ENCODE measurements around the gene DDX5. TPM values are rescaled to one million over a fixed set of nuclear protein-coding genes. Genes with fewer than 3 reads are reported as not detected.
A peak's percentile ranks its signal among the peaks of the same experiment; 100 is the strongest.

The DDX5 gene
- total and polyA plus RNA-seq, 2 of the 13 experiments (the other 11 are each of a cell fraction or from before 2014, with no cell fraction given): 503 to 684 TPM

GRCh38 chr17:64506576-64507412 lies 705 bp upstream of the DDX5 start, which contains the start of gene CEP95 (continued):
- TF ChIP-seq KIAA2018 (CRISPR knock-in tag; IDR thresholded peaks at IDR 0.05; ENCODE audit: borderline replicate concordance) (0 out of 2 replicates have a peak, but pooled peaks have one; percentile 26), AKAP8 (CRISPR knock-in tag; IDR thresholded peaks at IDR 0.05) (no peak; the same call in 1 of the 2 replicates), TSC22D2 (CRISPR knock-in tag; IDR thresholded peaks at IDR 0.05; ENCODE audit: borderline replicate concordance) (no peak), ZNF607 (CRISPR knock-in tag; IDR thresholded peaks at IDR 0.05; ENCODE audit: borderline replicate concordance) (peak; percentile 96), FUBP1 (CRISPR knock-in tag; IDR thresholded peaks at IDR 0.05; ENCODE audit: borderline replicate concordance) (no peak), MAX (IDR thresholded peaks at IDR 0.05) (peak; percentile 93), ZUFSP (CRISPR knock-in tag; IDR thresholded peaks at IDR 0.05; ENCODE audit: borderline replicate concordance) (no peak), HNRNPLL (IDR thresholded peaks at IDR 0.05; ENCODE audit: low read depth, low read length, poor library complexity, severe bottlenecking) (peak; percentile 67), SP140L (CRISPR knock-in tag; IDR thresholded peaks at IDR 0.05; ENCODE audit: borderline replicate concordance) (no peak), KDM6A (CRISPR knock-in tag; IDR thresholded peaks at IDR 0.05; ENCODE audit: low read depth) (0 out of 2 replicates have a peak, but pooled peaks have one; percentile 2), CEBPB (IDR thresholded peaks at IDR 0.05; ENCODE audit: borderline replicate concordance, low read depth, low read length) (no peak), RXRA (CRISPR knock-in tag; IDR thresholded peaks at IDR 0.05) (peak; percentile 77), ZBTB42 (CRISPR knock-in tag; IDR thresholded peaks at IDR 0.05) (0 out of 2 replicates have a peak, but pooled peaks have one; percentile 60), RNF2 (conservative IDR thresholded peaks at IDR 0.05; ENCODE audit: low read depth) (peak; percentile 95; the same call in 1 of the 2 replicates), HMGA1 (CRISPR knock-in tag; conservative IDR thresholded peaks at IDR 0.05) (no peak)

Data from HepG2 (cell line).